ENCODE data around the gene IL6R. TPM values are rescaled to one million over a fixed set of nuclear protein-coding genes. Genes with fewer than 3 reads are reported as not detected.
A peak's percentile ranks its signal among the peaks of the same experiment; 100 is the strongest.

The IL6R gene
- total RNA-seq, 1 experiment from 2014 or later = 12.2 TPM

DNA sequence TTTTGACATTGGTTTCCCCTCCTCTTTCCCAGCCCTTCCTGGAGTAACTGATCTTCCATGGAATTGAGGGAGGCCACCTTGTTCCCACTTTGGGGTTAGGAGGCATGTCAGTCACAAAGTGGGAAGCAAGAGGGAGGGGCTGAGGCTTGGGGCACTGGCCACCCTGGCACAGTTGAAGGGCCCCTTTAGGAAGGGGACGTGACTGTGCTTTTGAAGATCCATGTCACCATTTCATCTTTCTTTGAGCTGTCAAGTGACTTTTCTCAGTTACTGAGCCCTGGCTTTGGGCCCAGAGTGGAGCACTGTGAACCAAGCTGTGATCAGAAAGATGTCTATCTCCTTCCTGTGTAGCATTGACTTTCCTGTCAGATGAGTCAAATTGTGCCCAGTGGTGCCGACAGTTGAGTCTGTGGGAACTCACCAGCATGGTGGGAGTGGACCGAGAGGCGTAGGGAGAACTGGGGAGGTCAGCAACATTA is 58.4 kb downstream of the IL6R start:
- in situ Hi-C loops (cut with HindIII; ENCODE audit: low pct_unique_long_range_greater_than_20kb, low sequenced_read_pairs) (no loop called here), intact Hi-C loops (cut with micrococcal nuclease; ENCODE audit: unreplicated experiment) (no loop called here)
- Histone ChIP-seq H3K4me1 (ENCODE audit: control insufficient read depth, insufficient read depth, low read length) (peaks cover 7% of the 10 kb centered on the region), H3K4me3 (ENCODE audit: low read depth in 2 of 2, low read length in 2 of 2) (no peak overlapping the region), H3K27ac (ENCODE audit: low read length) (peak overlapping the region; percentile 51; the same call in 1 of the 2 replicates), H3K27me3 (ENCODE audit: control insufficient read depth, insufficient read depth, low read length) (no peaks in the 10 kb centered on the region), H3K9me3 (ENCODE audit: control insufficient read depth, insufficient read depth, low read depth, low read length) (no peaks in the 10 kb centered on the region), H3K36me3 (ENCODE audit: control insufficient read depth, insufficient read depth, low read length) (no peaks in the 10 kb centered on the region)
- ChIA-PET CTCF (interaction anchor here (0.6 to 0.7 kb wide), 2 partner anchors 25 to 200 kb away, joined by 3 to 4 read pairs; no protein-coding TSS in a partner anchor), POLR2A (no interaction called here)
- ATAC-seq (no peak), DNase-seq (ENCODE audit: low read depth, low spot score) (no peak)
- TF ChIP-seq TCF7L2 (IDR thresholded peaks at IDR 0.05; ENCODE audit: low read depth, low read length) = no peak
- no peak for TF ChIP-seq POLR2AphosphoS5 (IDR thresholded peaks at IDR 0.05; ENCODE audit: low read depth, low read length)
- TF ChIP-seq, protein P1, sequence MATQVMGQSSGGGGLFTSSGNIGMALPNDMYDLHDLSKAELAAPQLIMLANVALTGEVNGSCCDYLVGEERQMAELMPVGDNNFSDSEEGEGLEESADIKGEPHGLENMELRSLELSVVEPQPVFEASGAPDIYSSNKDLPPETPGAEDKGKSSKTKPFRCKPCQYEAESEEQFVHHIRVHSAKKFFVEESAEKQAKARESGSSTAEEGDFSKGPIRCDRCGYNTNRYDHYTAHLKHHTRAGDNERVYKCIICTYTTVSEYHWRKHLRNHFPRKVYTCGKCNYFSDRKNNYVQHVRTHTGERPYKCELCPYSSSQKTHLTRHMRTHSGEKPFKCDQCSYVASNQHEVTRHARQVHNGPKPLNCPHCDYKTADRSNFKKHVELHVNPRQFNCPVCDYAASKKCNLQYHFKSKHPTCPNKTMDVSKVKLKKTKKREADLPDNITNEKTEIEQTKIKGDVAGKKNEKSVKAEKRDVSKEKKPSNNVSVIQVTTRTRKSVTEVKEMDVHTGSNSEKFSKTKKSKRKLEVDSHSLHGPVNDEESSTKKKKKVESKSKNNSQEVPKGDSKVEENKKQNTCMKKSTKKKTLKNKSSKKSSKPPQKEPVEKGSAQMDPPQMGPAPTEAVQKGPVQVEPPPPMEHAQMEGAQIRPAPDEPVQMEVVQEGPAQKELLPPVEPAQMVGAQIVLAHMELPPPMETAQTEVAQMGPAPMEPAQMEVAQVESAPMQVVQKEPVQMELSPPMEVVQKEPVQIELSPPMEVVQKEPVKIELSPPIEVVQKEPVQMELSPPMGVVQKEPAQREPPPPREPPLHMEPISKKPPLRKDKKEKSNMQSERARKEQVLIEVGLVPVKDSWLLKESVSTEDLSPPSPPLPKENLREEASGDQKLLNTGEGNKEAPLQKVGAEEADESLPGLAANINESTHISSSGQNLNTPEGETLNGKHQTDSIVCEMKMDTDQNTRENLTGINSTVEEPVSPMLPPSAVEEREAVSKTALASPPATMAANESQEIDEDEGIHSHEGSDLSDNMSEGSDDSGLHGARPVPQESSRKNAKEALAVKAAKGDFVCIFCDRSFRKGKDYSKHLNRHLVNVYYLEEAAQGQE (IDR thresholded peaks at IDR 0.05; ENCODE audit: insufficient read depth in 1 of 2, low read depth in 2 of 2, low read length in 1 of 2) = no peak
- TF ChIP-seq, protein P2, sequence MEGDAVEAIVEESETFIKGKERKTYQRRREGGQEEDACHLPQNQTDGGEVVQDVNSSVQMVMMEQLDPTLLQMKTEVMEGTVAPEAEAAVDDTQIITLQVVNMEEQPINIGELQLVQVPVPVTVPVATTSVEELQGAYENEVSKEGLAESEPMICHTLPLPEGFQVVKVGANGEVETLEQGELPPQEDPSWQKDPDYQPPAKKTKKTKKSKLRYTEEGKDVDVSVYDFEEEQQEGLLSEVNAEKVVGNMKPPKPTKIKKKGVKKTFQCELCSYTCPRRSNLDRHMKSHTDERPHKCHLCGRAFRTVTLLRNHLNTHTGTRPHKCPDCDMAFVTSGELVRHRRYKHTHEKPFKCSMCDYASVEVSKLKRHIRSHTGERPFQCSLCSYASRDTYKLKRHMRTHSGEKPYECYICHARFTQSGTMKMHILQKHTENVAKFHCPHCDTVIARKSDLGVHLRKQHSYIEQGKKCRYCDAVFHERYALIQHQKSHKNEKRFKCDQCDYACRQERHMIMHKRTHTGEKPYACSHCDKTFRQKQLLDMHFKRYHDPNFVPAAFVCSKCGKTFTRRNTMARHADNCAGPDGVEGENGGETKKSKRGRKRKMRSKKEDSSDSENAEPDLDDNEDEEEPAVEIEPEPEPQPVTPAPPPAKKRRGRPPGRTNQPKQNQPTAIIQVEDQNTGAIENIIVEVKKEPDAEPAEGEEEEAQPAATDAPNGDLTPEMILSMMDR (IDR thresholded peaks at IDR 0.05) = no peak
- no peak for TF ChIP-seq SIN3A (IDR thresholded peaks at IDR 0.05; ENCODE audit: borderline replicate concordance, insufficient read depth, low read depth, low read length)
- no TSS peak for BruUV-seq (replicated peaks)

DNA sequence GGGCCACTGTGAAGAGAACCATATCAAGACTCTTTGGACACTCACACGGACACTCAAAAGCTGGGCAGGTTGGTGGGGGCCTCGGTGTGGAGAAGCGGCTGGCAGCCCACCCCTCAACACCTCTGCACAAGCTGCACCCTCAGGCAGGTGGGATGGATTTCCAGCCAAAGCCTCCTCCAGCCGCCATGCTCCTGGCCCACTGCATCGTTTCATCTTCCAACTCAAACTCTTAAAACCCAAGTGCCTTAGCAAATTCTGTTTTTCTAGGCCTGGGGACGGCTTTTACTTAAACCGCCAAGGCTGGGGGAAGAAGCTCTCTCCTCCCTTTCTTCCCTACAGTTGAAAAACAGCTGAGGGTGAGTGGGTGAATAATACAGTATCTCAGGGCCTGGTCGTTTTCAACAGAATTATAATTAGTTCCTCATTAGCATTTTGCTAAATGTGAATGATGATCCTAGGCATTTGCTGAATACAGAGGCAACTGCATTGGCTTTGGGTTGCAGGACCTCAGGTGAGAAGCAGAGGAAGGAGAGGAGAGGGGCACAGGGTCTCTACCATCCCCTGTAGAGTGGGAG is 60.6 kb downstream of the IL6R start:
- CTCF ChIA-PET = no interaction called here
- in situ Hi-C loops (cut with HindIII; ENCODE audit: low pct_unique_long_range_greater_than_20kb, low sequenced_read_pairs) (no loop called here), intact Hi-C loops (cut with micrococcal nuclease; ENCODE audit: unreplicated experiment) (no loop called here)
- H3K27ac ChIP-seq (ENCODE audit: low read length) = no peak overlapping the region
- H3K4me3 ChIP-seq (ENCODE audit: low read depth in 2 of 2, low read length in 2 of 2) = no peak overlapping the region
- ATAC-seq = no peak
- no peaks in the 10 kb centered on the region for H3K9me3 ChIP-seq (ENCODE audit: control insufficient read depth, insufficient read depth, low read depth, low read length)
- peaks cover 7% of the 10 kb centered on the region for H3K4me1 ChIP-seq (ENCODE audit: control insufficient read depth, insufficient read depth, low read length)
- H3K36me3 ChIP-seq (ENCODE audit: control insufficient read depth, insufficient read depth, low read length) = no peaks in the 10 kb centered on the region
- TF ChIP-seq SIN3A (IDR thresholded peaks at IDR 0.05; ENCODE audit: borderline replicate concordance, insufficient read depth, low read depth, low read length) = no peak
- TF ChIP-seq POLR2AphosphoS5 (IDR thresholded peaks at IDR 0.05; ENCODE audit: low read depth, low read length) = no peak
- TF ChIP-seq, protein P2 (IDR thresholded peaks at IDR 0.05) = no peak
- TF ChIP-seq, protein P1 (IDR thresholded peaks at IDR 0.05; ENCODE audit: insufficient read depth in 1 of 2, low read depth in 2 of 2, low read length in 1 of 2) = no peak
- no peak for TF ChIP-seq TCF7L2 (IDR thresholded peaks at IDR 0.05; ENCODE audit: low read depth, low read length)
- no TSS peak for BruUV-seq (replicated peaks)
- DNase-seq (ENCODE audit: low read depth, low spot score) = no peak
- no peaks in the 10 kb centered on the region for H3K27me3 ChIP-seq (ENCODE audit: control insufficient read depth, insufficient read depth, low read length)
- POLR2A ChIA-PET = interaction anchor here (0.6 kb wide), 1 partner anchor 194 kb away, joined by 12 read pairs; no protein-coding TSS in a partner anchor

Data from Panc1 (cell line).